T-helper 1 cell treated with Interleukin-12 subunit alpha and Interleukin-12 subunit beta and Interleukin-4 antibody, amounts not matched to agents 30 μg/mL and 1 μg/mL, for 36 hours (primary cell): Measurements from ENCODE around the gene RYR2.

Experiments
- H3K27ac Mint-ChIP-seq: one replicate; pipeline ENCODE4 v1.8.0; 2021; ENCODE audit warnings: mild to moderate bottlenecking, mixed read lengths
- H3K27me3 Mint-ChIP-seq: one replicate; pipeline ENCODE4 v1.8.0; 2021; ENCODE audit warnings: low read depth, mixed read lengths
- H3K36me3 Mint-ChIP-seq: one replicate; pipeline ENCODE4 v1.8.0; 2021; ENCODE audit warnings: low read depth, mixed read lengths
- H3K4me1 Mint-ChIP-seq: one replicate; pipeline ENCODE4 v1.8.0; 2021; ENCODE audit warnings: low read depth, mixed read lengths
- H3K4me3 Mint-ChIP-seq: one replicate; pipeline ENCODE4 v1.8.0; 2021; ENCODE audit warnings: mild to moderate bottlenecking, moderate library complexity, mixed read lengths
- H3K9me3 Mint-ChIP-seq: one replicate; pipeline ENCODE4 v1.8.0; 2021; ENCODE audit warnings: mixed read lengths

Gene RYR2

GRCh38 chr1:237416924-237417655, 375.1 kb downstream of the RYR2 start:
- no peaks in the 10 kb centered on the region for H3K27me3 Mint-ChIP-seq

DNA sequence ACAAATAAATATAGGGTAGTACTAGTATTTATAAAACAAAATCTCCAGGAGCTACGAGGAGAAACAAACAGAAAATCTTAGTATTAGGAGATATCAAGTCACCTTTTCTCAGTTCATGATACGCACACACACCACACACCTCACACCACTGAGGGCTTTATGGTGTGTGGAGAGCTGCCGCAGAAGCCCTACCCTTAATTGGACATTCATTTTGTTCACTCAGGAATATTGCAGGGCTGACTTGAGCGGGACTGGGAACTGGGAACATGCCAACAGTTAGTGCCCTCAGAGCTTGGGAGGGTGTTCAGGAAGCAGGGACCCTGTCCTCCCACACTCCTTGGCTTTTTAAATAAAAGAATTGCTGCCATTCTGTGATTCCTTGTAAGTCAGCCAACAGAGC, 386.8 kb downstream of the RYR2 start:
- Mint-ChIP-seq H3K4me3 (no peak overlapping the region), H3K36me3 (no peaks in the 10 kb centered on the region), H3K4me1 (no peaks in the 10 kb centered on the region), H3K27ac (no peak overlapping the region), H3K27me3 (no peaks in the 10 kb centered on the region), H3K9me3 (no peaks in the 10 kb centered on the region)

More at GRCh38 chr1:237416924-237417655, 375.1 kb downstream of the RYR2 start:
- Mint-ChIP-seq H3K4me1 (no peaks in the 10 kb centered on the region), H3K4me3 (no peak overlapping the region), H3K27ac (no peak overlapping the region), H3K36me3 (no peaks in the 10 kb centered on the region), H3K9me3 (no peaks in the 10 kb centered on the region)

GRCh38 chr1:237429252-237429651, 387.3 kb downstream of the RYR2 start:
- H3K4me1 Mint-ChIP-seq, result no peaks in the 10 kb centered on the region
- H3K27ac Mint-ChIP-seq, result no peak overlapping the region
- no peaks in the 10 kb centered on the region for H3K27me3 Mint-ChIP-seq
- H3K36me3 Mint-ChIP-seq, result no peaks in the 10 kb centered on the region
- H3K4me3 Mint-ChIP-seq, result no peak overlapping the region
- H3K9me3 Mint-ChIP-seq, result no peaks in the 10 kb centered on the region

- Mint-ChIP-seq H3K27ac (no peak overlapping the region), H3K27me3 (no peaks in the 10 kb centered on the region), H3K4me1 (no peaks in the 10 kb centered on the region), H3K36me3 (no peaks in the 10 kb centered on the region), H3K4me3 (no peak overlapping the region), H3K9me3 (no peaks in the 10 kb centered on the region)
These were observed 389.5 kb downstream of the RYR2 start for GRCh38 chr1:237431448-237431847.

DNA sequence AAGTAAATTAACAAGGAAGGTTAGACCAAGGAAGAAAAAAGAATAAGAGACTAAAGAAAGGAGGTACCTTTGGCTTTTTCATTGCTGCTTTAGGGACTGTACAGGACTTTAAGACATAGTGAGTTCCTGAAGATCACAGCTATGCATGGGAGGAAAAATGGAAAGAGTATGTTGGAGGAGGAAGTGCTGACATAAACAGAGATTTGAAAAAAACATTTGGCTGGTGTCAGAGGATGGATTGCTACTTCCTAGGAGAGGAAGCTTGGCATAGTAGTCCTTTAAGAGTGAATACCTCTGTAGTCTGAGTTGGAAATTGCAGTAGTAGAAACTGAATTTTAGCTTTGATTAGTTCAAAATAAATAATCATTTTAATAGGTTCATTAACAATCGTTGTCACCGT, 398.4 kb downstream of the RYR2 start:
- H3K4me1 Mint-ChIP-seq, result no peaks in the 10 kb centered on the region
- H3K36me3 Mint-ChIP-seq, result no peaks in the 10 kb centered on the region
- no peaks in the 10 kb centered on the region for H3K9me3 Mint-ChIP-seq
- no peak overlapping the region for H3K27ac Mint-ChIP-seq
- H3K27me3 Mint-ChIP-seq, result no peaks in the 10 kb centered on the region
- no peak overlapping the region for H3K4me3 Mint-ChIP-seq

GRCh38 chr1:237444120-237444790, 402.3 kb downstream of the RYR2 start:
- Mint-ChIP-seq H3K36me3 (no peaks in the 10 kb centered on the region), H3K27ac (no peak overlapping the region), H3K9me3 (no peaks in the 10 kb centered on the region), H3K4me3 (no peak overlapping the region), H3K27me3 (no peaks in the 10 kb centered on the region), H3K4me1 (no peaks in the 10 kb centered on the region)

- H3K36me3 Mint-ChIP-seq, result no peaks in the 10 kb centered on the region
These were observed 406.1 kb downstream of the RYR2 start for GRCh38 chr1:237448042-237448441.

DNA sequence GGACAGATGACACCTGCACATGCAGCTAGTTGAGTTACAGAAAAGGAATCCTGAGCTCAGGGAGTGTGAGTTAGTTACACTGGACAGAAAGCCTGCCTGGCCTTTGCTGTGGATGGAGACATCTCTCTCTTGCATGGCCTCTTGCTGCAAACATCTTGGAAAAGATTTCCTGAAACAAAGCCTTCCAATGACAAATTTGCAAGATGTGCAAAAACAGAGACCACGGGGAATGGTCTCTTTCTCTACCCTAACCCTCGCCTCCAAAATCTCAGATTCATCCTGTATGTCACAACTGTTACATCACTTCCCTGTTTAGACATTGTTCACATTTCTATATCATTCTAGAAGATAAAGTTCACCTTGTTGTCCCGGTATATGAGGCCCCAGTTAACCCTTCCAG, 415.6 kb downstream of the RYR2 start:
- H3K9me3 Mint-ChIP-seq, result no peaks in the 10 kb centered on the region
- no peak overlapping the region for H3K27ac Mint-ChIP-seq
- no peaks in the 10 kb centered on the region for H3K36me3 Mint-ChIP-seq
- H3K27me3 Mint-ChIP-seq, result no peaks in the 10 kb centered on the region
- no peak overlapping the region for H3K4me3 Mint-ChIP-seq
- no peaks in the 10 kb centered on the region for H3K4me1 Mint-ChIP-seq

More at GRCh38 chr1:237448042-237448441, 406.1 kb downstream of the RYR2 start:
- Mint-ChIP-seq H3K4me1 (no peaks in the 10 kb centered on the region), H3K9me3 (no peaks in the 10 kb centered on the region), H3K27me3 (no peaks in the 10 kb centered on the region), H3K27ac (no peak overlapping the region), H3K4me3 (no peak overlapping the region)

DNA sequence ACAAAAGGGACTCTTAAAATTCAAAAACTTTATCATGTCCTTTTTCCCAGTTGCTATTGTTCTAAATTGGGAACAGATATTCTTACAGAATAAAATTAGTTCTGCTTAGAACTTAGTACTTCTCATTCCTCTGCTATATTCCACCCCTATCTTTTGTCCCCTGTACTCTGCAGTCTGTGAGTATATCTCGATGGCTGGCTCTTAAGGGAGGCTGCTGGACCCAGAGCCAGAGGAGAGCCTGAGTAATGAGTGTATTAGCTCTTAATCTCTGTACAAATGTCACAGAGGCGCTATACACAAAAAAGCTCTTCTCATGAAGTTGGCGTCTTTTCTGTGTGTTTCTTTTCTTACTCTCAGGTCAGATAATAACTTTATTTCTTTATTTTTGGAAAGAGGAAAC, 425.3 kb downstream of the RYR2 start:
- Mint-ChIP-seq H3K4me3 (no peak overlapping the region), H3K9me3 (no peaks in the 10 kb centered on the region), H3K27ac (no peak overlapping the region), H3K27me3 (no peaks in the 10 kb centered on the region), H3K36me3 (no peaks in the 10 kb centered on the region), H3K4me1 (no peaks in the 10 kb centered on the region)

GRCh38 chr1:237470712-237471338, 428.8 kb downstream of the RYR2 start:
- Mint-ChIP-seq H3K4me3 (no peak overlapping the region), H3K4me1 (no peaks in the 10 kb centered on the region), H3K27me3 (no peaks in the 10 kb centered on the region), H3K27ac (no peak overlapping the region), H3K36me3 (no peaks in the 10 kb centered on the region), H3K9me3 (no peaks in the 10 kb centered on the region)

- H3K36me3 Mint-ChIP-seq, result no peaks in the 10 kb centered on the region
- no peaks in the 10 kb centered on the region for H3K27me3 Mint-ChIP-seq
- H3K4me1 Mint-ChIP-seq, result no peaks in the 10 kb centered on the region
- no peak overlapping the region for H3K4me3 Mint-ChIP-seq
- no peak overlapping the region for H3K27ac Mint-ChIP-seq
- no peaks in the 10 kb centered on the region for H3K9me3 Mint-ChIP-seq
These were observed 429.4 kb downstream of the RYR2 start for GRCh38 chr1:237471377-237471776.

- Mint-ChIP-seq H3K4me1 (no peaks in the 10 kb centered on the region), H3K27me3 (no peaks in the 10 kb centered on the region), H3K9me3 (no peaks in the 10 kb centered on the region), H3K4me3 (no peak overlapping the region), H3K27ac (no peak overlapping the region), H3K36me3 (no peaks in the 10 kb centered on the region)
These were observed 430.0 kb downstream of the RYR2 start for GRCh38 chr1:237471956-237472355.

DNA sequence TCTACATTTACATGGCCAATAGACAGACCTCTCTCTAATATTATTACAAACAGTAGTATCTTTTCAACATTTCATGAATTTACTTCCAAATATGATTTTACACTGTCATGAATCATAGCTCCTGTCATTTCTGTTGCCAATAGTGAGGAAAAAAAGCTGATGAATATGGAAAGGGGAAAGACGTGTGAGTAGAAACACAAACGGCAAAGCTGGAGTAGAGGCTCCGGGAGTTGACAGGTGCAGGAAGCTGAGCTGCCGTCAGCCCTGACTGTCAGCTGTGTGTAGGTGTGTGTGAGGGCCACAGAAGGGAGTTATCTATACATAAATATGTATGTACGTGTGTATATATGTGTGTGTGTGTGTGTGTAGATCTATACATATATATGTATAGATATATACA, 431.9 kb downstream of the RYR2 start:
- Mint-ChIP-seq H3K27ac (no peak overlapping the region), H3K4me3 (no peak overlapping the region), H3K27me3 (no peaks in the 10 kb centered on the region), H3K36me3 (no peaks in the 10 kb centered on the region), H3K4me1 (no peaks in the 10 kb centered on the region), H3K9me3 (no peaks in the 10 kb centered on the region)

GRCh38 chr1:237478082-237478481, 436.1 kb downstream of the RYR2 start:
- Mint-ChIP-seq H3K4me3 (no peak overlapping the region), H3K9me3 (peaks cover 3% of the 10 kb centered on the region), H3K27ac (no peak overlapping the region), H3K27me3 (no peaks in the 10 kb centered on the region), H3K36me3 (no peaks in the 10 kb centered on the region), H3K4me1 (no peaks in the 10 kb centered on the region)

DNA sequence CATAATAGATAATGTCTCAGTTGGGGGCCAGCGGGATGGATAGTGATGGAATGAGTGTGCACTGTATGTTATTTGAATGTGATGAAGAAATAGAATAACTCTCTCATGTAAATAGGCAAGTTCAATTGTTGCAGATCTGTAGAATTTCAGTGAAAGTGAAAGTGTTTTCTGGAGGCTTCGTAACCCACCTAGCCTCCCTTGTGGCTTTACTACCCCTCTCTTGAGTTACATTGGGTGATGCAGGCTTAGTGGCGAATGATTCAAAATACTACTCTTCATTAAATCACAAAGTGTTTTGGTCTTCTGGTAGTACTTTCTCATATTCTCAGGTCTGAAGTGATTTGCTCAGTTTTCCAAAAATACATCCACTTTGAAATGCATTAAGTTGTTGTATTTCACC, 436.9 kb downstream of the RYR2 start:
- no peaks in the 10 kb centered on the region for H3K27me3 Mint-ChIP-seq
- no peak overlapping the region for H3K4me3 Mint-ChIP-seq
- no peak overlapping the region for H3K27ac Mint-ChIP-seq
- H3K36me3 Mint-ChIP-seq, result no peaks in the 10 kb centered on the region
- H3K4me1 Mint-ChIP-seq, result no peaks in the 10 kb centered on the region
- H3K9me3 Mint-ChIP-seq, result peaks cover 5% of the 10 kb centered on the region
